ENCODE data around the gene LPCAT2.

GRCh38 chr16:55503726-55504550 lies 4.9 kb upstream of the LPCAT2 start:
- TF ChIP-seq BHLHE40 (IDR thresholded peaks at IDR 0.05; ENCODE audit: borderline replicate concordance) (no peak), ZNF384 (IDR thresholded peaks at IDR 0.05) (no peak), SP1 (IDR thresholded peaks at IDR 0.05) (no peak), FOXA1 (IDR thresholded peaks at IDR 0.05) (no peak), FOXM1 (IDR thresholded peaks at IDR 0.05; ENCODE audit: borderline replicate concordance) (no peak)
